Right cardiac atrium (tissue), 5 donors: ENCODE data around the gene ARHGAP24. TPM values are rescaled to one million over a fixed set of nuclear protein-coding genes. Genes with fewer than 3 reads are reported as not detected.

ENCODE experiments used
- ATAC-seq, 2 donors: fragments of 200-7000 bp; cut with Tn5 transposase; one replicate each; pipeline versions ENCODE4 v1.8.0 to v1.9.1; 2020; ENCODE audit warnings: moderate library complexity in 2 of 2, mild to moderate bottlenecking in 1 of 2
- DNase-seq, 3 donors: peaks; one replicate each; pipeline ENCODE4 v3.0.0-alpha.2; 2020
- H3K27ac ChIP-seq: one replicate; pipeline ENCODE4 v1.5.1; 2013; ENCODE audit warnings: mild to moderate bottlenecking, low read length, control low read depth, moderate library complexity
- H3K27me3 ChIP-seq: one replicate; pipeline ENCODE4 v1.6.1; 2013; ENCODE audit not compliant: control insufficient read depth, insufficient read depth
- H3K4me1 ChIP-seq: one replicate; pipeline ENCODE4 v1.6.1; 2013; ENCODE audit warnings: low read length; ENCODE audit not compliant: control insufficient read depth, insufficient read depth
- H3K4me3 ChIP-seq: one replicate; pipeline ENCODE4 v1.5.1; 2013; ENCODE audit warnings: low read length, control low read depth
- H3K9me3 ChIP-seq: one replicate; pipeline ENCODE4 v1.6.1; 2013; ENCODE audit warnings: low read length; ENCODE audit not compliant: control insufficient read depth
- WGBS: extraction: QIAGEN DNeasy Blood & Tissue Kit; methylation state at CpG from one replicate; pipeline ENCODE4 v1.1.7; 2013; 5-methylcytosine and 5-hydroxymethylcytosine counted together
- intact Hi-C, 4 donors: fragments of 100-400 bp; cut with DNase I; formaldehyde crosslinking; loops; one replicate each; pipeline versions ENCODE4 v1.11.0 to v1.14.0; 2022 to 2023
- polyA plus RNA-seq: library from polyadenylated mRNA; stranded (reverse); fragments of 200-250 nt; gene quantifications from one replicate; pipeline ENCODE4 v1.2.3, GENCODE V29; 2013
- total RNA-seq, 4 donors: library from RNA; stranded (reverse); fragmentation: NEBNext Ultra II Directional; extraction: Animal tissue kit (Norgen Biotek cat#: 25700); gene quantifications; one replicate each; pipeline ENCODE4 v1.2.1, GENCODE V29; 2021
- donor health status: healthy with polysubstance abuse.
- donor health status: DM: no; HTN: yes; CAD: no.
- donor health status: DM: no; HTN: no; CAD: no.
- donor health status: DM: no; HTN: yes; CAD: no; lungs with severe emphysema.
- donor health status: DM: yes; HTN: yes; CAD: no.

The ARHGAP24 gene
- total and polyA plus RNA-seq, 5 donors, result 16.7 to 49.3 (median 36.7) TPM

DNA sequence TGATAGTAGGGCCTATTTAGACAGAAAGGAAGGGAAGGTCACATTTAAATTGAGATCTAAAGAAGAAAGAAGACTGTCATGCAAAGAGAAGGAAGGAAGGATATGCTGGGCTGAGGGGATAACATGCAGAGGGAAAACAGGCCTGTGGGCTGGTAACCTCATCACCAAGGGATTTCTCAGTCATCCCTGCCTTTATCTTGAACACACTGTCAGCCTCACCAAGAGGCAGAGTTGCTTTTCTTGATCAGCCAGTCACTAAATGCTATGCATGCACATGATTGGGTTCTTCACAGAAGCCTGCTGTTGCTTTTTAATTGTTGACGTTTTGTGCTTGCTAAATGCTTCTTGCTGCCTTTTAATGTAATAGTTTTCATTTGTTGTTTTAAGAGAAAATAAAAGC, 113.0 kb downstream of the ARHGAP24 start:
- intact Hi-C loops, result no loop called here
- WGBS, result 73% methylated on average over 1 of the region's 1 CpG
- DNase-seq, result no peak

DNA sequence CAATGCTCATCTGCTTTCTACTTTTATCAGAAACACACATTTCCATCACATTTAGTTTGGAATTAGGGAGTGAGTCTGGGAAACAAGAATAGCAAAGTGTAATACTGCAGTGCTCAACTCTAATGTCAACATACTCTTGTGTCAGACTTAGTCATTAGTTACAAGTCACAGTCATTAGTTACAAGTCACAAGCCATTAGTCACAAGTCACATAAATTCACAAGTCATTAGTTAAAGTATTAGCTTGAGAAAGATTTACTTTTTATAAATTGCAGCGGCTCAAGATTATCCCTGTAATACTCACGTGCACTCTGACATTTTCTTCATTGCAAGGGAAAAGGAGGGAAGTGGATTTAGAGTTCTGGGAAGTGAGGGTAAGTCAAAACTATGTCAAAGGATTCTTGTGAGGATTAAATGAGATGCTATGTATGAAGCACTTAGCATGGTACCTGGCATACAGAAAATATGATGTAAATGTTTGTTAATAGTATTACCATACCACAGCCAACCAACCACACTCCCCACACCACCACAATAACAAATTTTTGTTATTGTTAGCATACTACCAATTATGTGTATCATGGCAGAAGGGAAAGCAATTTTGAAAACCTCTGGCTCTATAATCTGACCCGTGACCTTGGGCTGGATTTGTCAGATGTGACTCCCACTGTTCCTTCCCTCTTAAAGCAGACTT, 116.6 kb downstream of the ARHGAP24 start:
- Histone ChIP-seq H3K27ac (no peak overlapping the region), H3K9me3 (no peaks in the 10 kb centered on the region), H3K27me3 (no peaks in the 10 kb centered on the region), H3K4me3 (no peak overlapping the region), H3K4me1 (peaks cover 2% of the 10 kb centered on the region)
- 88% methylated on average over 3 of the region's 3 CpGs for WGBS
- intact Hi-C loops, result loop anchor here in 1 of 4 donors (10.0 kb wide), 1 partner anchor 77 kb away; no protein-coding TSS in a partner anchor
- DNase-seq (no peak), ATAC-seq (no peak)

More for the DNA sequence above, 113.0 kb downstream of the ARHGAP24 start:
- Histone ChIP-seq H3K27me3 (no peaks in the 10 kb centered on the region), H3K4me1 (peaks cover 2% of the 10 kb centered on the region), H3K4me3 (no peak overlapping the region), H3K9me3 (no peaks in the 10 kb centered on the region), H3K27ac (no peak overlapping the region)
- ATAC-seq, result no peak

DNA sequence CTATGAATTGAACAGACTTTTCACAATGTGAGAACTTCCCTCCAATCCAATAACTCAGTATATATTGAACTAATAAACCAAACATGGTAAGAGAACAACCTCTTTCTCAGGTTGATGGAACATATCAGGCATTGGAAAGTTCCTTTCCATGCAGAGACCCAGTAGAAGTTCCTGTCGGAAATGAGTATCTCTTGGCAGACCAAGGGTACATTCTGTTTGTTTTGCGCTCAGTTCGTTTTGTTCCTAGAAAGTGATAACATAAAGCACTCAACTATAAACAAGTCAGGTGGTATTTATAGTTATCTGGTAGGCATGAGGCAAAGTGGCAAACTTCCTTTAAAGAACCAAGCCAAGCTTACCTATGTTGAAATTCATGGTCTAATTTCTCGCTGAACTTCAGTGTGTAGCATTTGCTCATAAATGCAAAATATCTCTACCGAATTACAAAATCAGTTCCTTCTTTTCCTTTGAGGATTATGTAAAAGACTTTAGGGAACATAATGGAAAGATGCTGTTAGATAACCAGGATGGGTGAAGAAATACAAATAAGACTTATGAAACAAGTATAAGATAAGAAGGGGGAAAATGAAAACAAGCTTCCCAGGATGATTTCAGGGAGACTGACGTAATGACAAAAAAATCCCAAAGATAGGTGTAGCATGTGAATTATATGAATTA, 120.3 kb downstream of the ARHGAP24 start:
- WGBS, result 45% methylated on average over 6 of the region's 6 CpGs
- Histone ChIP-seq H3K27ac (no peak overlapping the region), H3K9me3 (no peaks in the 10 kb centered on the region), H3K4me3 (no peak overlapping the region), H3K4me1 (no peaks in the 10 kb centered on the region), H3K27me3 (no peaks in the 10 kb centered on the region)
- intact Hi-C loops, result loop anchor here in 1 of 4 donors (10.0 kb wide), 1 partner anchor 80 kb away; no protein-coding TSS in a partner anchor
- ATAC-seq, result peak; percentile 84 to 89
- no peak for DNase-seq

DNA sequence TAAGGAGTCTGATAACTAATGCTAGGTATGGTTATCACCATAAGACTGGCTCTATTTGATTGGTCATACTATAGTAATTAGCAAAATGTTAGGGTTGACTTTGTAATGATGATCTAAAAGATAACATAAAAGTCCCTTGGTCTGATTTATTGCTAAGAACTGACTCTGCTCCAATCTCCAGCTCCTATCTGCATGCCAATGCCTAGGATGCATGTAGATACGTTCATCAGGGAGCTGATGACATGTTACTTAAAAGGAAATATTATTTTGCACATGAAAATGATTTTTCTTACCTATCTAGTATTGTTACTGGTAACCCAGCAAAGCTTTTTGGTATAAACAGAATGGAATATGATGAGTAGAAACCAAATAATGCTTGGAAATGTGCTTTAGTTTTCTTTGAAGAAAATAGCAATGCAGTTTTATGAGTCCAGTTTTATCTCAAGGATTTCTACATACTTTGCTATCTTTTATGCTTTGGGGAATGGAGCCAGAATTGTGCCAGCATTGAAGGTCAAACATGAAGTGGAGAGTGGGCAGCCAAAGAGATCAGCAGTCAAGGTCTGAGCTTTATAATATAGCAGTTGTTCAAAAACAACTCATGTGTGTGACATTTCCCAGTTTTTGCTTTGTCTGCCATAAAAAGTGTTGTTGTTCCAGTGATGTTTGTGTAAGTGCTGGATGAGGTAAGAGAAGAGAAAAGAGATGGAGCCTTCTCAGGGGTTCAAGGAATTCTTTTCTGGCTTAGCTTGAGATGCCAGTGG, 121.0 kb downstream of the ARHGAP24 start:
- intact Hi-C loops, result loop anchor here in 1 of 4 donors (10.0 kb wide), 1 partner anchor 81 kb away; no protein-coding TSS in a partner anchor
- DNase-seq (no peak), ATAC-seq (peak; percentile 58 to 63)
- Histone ChIP-seq H3K27me3 (no peaks in the 10 kb centered on the region), H3K27ac (peak overlapping the region; percentile 51), H3K9me3 (no peaks in the 10 kb centered on the region), H3K4me3 (no peak overlapping the region), H3K4me1 (no peaks in the 10 kb centered on the region)
- WGBS, result 46% methylated on average over 1 of the region's 1 CpG

DNA sequence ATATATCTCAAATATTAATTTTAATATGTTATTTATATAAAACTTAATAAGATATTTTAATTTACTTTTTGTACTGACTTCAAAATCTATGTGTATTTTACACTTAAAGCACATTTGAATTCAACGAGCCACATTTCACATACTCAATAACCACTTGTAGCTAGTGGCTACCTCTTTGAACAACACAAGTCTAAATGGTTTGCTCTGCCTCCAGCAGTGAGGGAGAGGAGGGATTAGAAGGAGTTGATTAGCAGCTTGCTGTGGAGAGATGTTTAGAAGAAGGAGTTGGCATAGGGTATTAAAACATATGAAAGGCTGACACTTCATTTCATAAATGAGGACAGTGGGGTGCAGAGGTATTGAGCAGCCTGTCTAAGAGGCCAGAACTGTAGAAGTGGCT, 124.0 kb downstream of the ARHGAP24 start:
- intact Hi-C loops, result loop anchor here in 1 of 4 donors (10.0 kb wide), 1 partner anchor 84 kb away; no protein-coding TSS in a partner anchor
- no peak for ATAC-seq
- no peaks in the 10 kb centered on the region for H3K9me3 ChIP-seq

DNA sequence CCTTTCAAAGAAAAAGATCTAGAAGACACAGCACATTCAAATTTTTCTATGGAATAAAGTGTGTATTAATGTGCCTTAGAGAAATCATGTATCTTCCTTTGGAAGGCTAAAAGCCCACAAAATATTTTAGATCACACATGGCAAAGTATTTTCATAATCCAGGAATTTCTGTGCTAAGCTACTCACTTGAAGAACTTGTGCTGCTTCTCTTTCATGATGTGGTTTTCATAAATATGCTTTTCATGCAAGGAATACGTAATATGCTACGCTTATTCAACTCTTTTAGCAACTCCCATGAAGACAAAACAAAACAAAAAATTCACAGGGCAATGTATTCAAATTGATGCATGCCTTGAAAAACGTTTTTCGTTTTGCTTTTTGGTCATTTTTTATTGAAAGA, 125.6 kb downstream of the ARHGAP24 start:
- ATAC-seq, result no peak

More for the DNA sequence above, 124.0 kb downstream of the ARHGAP24 start:
- Histone ChIP-seq H3K27me3 (no peaks in the 10 kb centered on the region), H3K4me3 (no peak overlapping the region), H3K27ac (no peak overlapping the region), H3K4me1 (no peaks in the 10 kb centered on the region)
- 80% methylated on average over 1 of the region's 1 CpG for WGBS
- DNase-seq, result no peak

DNA sequence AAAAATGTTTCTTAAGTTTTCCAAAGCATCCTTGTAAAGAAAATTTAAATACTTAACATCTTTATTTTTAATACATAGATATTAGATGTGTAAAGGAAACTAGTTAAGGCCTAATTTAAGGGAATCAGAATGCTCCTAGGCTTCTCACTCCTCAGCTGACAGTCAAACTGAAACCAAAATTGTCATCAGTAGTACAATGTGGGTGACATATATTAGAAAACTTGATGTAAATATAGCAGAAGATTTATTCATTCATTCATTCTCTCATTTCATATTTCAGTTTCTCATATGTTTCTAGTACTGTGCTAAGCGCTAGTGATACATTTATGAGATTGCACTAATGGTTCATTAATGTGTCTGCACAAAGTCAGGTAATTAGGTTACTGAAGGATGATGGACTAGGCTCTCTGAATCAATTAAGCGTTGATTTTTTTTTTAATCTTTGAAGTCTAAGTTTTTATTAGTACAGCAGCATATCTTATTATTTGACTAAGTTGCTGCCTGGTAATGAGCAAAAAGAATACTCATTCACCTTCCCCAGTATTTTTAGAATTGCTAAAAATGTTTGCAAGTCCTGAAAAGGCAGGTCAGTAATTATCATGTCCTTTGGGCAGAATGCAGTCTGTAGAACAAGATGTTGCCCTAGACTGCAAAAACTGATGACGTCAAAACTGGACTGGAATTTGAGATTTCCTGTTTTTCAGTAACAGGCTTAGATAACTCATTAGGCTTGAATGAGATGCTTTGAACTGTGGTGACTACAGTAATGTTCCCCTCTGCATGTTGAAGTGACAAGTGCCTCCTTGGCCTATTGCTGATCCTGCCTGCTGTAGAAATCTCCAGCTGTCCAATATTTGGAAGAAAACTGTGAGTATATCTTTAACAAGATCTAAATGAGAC, 128.7 kb downstream of the ARHGAP24 start:
- Histone ChIP-seq H3K4me3 (no peak overlapping the region), H3K27me3 (no peaks in the 10 kb centered on the region), H3K4me1 (no peaks in the 10 kb centered on the region), H3K27ac (no peak overlapping the region), H3K9me3 (no peaks in the 10 kb centered on the region)
- ATAC-seq, result peak; percentile 51 to 66
- intact Hi-C loops, result no loop called here
- DNase-seq, result no peak
- 66% methylated on average over 3 of the region's 3 CpGs for WGBS

More for the DNA sequence above, 125.6 kb downstream of the ARHGAP24 start:
- no peak overlapping the region for H3K4me3 ChIP-seq
- no peaks in the 10 kb centered on the region for H3K4me1 ChIP-seq
- no peaks in the 10 kb centered on the region for H3K27me3 ChIP-seq
- no peaks in the 10 kb centered on the region for H3K9me3 ChIP-seq
- intact Hi-C loops, result no loop called here
- 74% methylated on average over 4 of the region's 4 CpGs for WGBS
- no peak for DNase-seq
- no peak overlapping the region for H3K27ac ChIP-seq

DNA sequence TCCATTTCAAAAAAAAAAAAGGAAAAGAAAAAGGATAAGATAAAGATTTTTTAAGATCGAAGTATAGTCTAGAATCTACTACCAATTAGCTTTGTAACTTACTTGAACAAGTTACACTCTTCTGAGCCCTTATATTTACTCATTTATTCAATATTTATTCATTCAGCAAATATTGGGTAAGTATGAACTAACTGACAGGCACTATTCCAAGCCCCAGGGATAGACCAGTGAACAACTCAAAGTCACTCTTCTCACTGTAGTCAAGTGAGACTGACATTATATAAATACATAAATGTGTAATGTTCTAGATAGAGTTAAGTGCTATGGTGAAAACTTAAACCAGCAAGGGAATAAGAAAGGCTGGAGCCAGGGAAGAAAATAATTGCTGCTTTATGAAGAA, 131.6 kb downstream of the ARHGAP24 start:
- Histone ChIP-seq H3K27ac (no peak overlapping the region), H3K27me3 (no peaks in the 10 kb centered on the region), H3K4me3 (no peak overlapping the region), H3K9me3 (no peaks in the 10 kb centered on the region), H3K4me1 (no peaks in the 10 kb centered on the region)
- ATAC-seq (no peak), DNase-seq (no peak)
- WGBS, result 95% methylated on average over 1 of the region's 1 CpG
- intact Hi-C loops, result no loop called here

DNA sequence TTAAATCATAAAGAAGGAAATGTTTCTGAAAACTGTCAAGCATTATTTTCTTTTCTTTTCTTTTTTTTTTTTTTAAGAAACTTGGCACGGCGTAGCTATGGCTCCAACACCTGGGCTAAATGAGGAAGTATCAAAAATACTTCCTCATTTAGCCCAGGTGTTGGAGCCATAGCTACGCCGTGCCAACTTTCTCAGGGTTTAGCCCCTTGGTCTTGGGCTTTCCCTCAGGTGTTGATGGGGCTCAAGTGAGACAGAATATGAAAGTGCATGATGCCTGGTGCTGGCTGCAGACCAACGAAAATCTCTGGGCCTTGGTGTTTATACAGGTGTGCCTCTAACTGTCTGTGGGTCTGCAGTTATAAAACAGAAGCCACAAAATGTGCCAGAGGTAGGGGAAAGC, 132.7 kb downstream of the ARHGAP24 start:
- no peaks in the 10 kb centered on the region for H3K9me3 ChIP-seq
- no peaks in the 10 kb centered on the region for H3K27me3 ChIP-seq
- no peak for DNase-seq
- no peak for ATAC-seq
- WGBS, result 62% methylated on average over 5 of the region's 5 CpGs
- H3K4me1 ChIP-seq, result no peaks in the 10 kb centered on the region
- H3K27ac ChIP-seq, result no peak overlapping the region
- intact Hi-C loops, result no loop called here
- H3K4me3 ChIP-seq, result no peak overlapping the region

DNA sequence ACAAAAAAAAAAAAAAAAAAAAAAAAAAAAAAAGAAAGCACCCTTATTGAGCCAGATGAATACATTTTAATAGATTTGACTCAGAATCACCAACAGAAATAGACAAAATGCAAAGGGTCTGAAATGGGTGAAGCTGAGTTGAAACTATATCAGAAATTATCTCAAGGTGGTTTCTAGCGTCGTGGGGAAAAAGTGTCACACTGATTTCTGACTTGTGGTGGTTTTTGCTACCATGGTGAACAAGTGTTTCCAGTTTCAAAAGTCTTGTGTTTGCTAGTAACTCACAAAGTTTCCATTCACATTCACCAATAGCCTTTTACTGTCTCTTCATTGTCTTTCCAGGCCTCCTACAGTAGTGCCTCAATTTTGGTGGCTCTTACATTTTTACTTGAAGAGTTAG, 135.5 kb downstream of the ARHGAP24 start:
- Histone ChIP-seq H3K4me3 (no peak overlapping the region), H3K9me3 (no peaks in the 10 kb centered on the region), H3K4me1 (no peaks in the 10 kb centered on the region), H3K27me3 (no peaks in the 10 kb centered on the region), H3K27ac (no peak overlapping the region)
- DNase-seq, result no peak
- intact Hi-C loops, result no loop called here
- no peak for ATAC-seq
- WGBS, result 78% methylated on average over 2 of the region's 2 CpGs
